ENCODE measurements around the gene TFAP2C. TPM values are rescaled to one million over a fixed set of nuclear protein-coding genes. Genes with fewer than 3 reads are reported as not detected.

TFAP2C gene
- total RNA-seq, 1 experiment from 2014 or later = 2.8 TPM

GRCh38 chr20:56630506-56631317 lies 1.6 kb downstream of the TFAP2C start:
- no peaks in the 10 kb centered on the region for H3K27me3 ChIP-seq (ENCODE audit: control insufficient read depth, insufficient read depth, low read length)
- intact Hi-C loops (cut with micrococcal nuclease; ENCODE audit: unreplicated experiment) (no loop called here), in situ Hi-C loops (cut with HindIII; ENCODE audit: low pct_unique_long_range_greater_than_20kb, low sequenced_read_pairs) (no loop called here)
- POLR2A ChIA-PET = no interaction called here
- no TSS peak for BruUV-seq (replicated peaks)
- H3K9me3 ChIP-seq (ENCODE audit: control insufficient read depth, insufficient read depth, low read depth, low read length) = no peaks in the 10 kb centered on the region
- CTCF ChIA-PET = interaction anchor here (0.9 kb wide), 1 partner anchor 343 kb away, joined by 3 read pairs; no protein-coding TSS in a partner anchor
- TF ChIP-seq TCF7L2 (IDR thresholded peaks at IDR 0.05; ENCODE audit: low read depth, low read length) (no peak), SIN3A (IDR thresholded peaks at IDR 0.05; ENCODE audit: borderline replicate concordance, insufficient read depth, low read depth, low read length) (no peak), CTCF (IDR thresholded peaks at IDR 0.05) (peak; percentile 67), POLR2AphosphoS5 (IDR thresholded peaks at IDR 0.05; ENCODE audit: low read depth, low read length) (no peak)
- TF ChIP-seq, protein P1, sequence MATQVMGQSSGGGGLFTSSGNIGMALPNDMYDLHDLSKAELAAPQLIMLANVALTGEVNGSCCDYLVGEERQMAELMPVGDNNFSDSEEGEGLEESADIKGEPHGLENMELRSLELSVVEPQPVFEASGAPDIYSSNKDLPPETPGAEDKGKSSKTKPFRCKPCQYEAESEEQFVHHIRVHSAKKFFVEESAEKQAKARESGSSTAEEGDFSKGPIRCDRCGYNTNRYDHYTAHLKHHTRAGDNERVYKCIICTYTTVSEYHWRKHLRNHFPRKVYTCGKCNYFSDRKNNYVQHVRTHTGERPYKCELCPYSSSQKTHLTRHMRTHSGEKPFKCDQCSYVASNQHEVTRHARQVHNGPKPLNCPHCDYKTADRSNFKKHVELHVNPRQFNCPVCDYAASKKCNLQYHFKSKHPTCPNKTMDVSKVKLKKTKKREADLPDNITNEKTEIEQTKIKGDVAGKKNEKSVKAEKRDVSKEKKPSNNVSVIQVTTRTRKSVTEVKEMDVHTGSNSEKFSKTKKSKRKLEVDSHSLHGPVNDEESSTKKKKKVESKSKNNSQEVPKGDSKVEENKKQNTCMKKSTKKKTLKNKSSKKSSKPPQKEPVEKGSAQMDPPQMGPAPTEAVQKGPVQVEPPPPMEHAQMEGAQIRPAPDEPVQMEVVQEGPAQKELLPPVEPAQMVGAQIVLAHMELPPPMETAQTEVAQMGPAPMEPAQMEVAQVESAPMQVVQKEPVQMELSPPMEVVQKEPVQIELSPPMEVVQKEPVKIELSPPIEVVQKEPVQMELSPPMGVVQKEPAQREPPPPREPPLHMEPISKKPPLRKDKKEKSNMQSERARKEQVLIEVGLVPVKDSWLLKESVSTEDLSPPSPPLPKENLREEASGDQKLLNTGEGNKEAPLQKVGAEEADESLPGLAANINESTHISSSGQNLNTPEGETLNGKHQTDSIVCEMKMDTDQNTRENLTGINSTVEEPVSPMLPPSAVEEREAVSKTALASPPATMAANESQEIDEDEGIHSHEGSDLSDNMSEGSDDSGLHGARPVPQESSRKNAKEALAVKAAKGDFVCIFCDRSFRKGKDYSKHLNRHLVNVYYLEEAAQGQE (IDR thresholded peaks at IDR 0.05; ENCODE audit: insufficient read depth in 1 of 2, low read depth in 2 of 2, low read length in 1 of 2) = no peak
- H3K4me1 ChIP-seq (ENCODE audit: control insufficient read depth, insufficient read depth, low read length) = 0 out of 2 replicates have a peak, but pooled peaks cover 10% of the 10 kb centered on the region
- peak overlapping the region; percentile 68 to 88 for H3K4me3 ChIP-seq (ENCODE audit: low read depth in 2 of 2, low read length in 2 of 2)
- no peak overlapping the region for H3K27ac ChIP-seq (ENCODE audit: low read length)
- ATAC-seq (0 out of 2 replicates have a peak, but pooled peaks have one; percentile 1), DNase-seq (ENCODE audit: low read depth, low spot score) (no peak)
- H3K36me3 ChIP-seq (ENCODE audit: control insufficient read depth, insufficient read depth, low read length) = peaks cover 5% of the 10 kb centered on the region; the same call in 1 of the 2 replicates

DNA sequence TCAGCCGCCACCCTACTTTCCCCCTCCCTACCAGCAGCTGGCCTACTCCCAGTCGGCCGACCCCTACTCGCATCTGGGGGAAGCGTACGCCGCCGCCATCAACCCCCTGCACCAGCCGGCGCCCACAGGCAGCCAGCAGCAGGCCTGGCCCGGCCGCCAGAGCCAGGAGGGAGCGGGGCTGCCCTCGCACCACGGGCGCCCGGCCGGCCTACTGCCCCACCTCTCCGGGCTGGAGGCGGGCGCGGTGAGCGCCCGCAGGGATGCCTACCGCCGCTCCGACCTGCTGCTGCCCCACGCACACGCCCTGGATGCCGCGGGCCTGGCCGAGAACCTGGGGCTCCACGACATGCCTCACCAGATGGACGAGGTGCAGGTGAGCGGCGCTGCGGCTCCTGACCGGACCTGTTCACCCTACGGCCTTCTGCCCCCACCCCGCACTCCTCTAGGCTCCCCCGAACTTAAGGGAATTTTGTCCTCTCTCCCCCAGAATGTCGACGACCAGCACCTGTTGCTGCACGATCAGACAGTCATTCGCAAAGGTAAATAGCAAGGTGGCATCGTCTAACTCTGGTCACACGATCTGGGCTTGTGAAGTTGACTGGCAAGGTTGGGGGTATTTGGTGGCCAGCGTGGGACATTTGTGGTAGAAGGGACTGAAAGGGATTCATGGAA lies 2.3 kb downstream of the TFAP2C start:
- in situ Hi-C loops (cut with HindIII; ENCODE audit: low pct_unique_long_range_greater_than_20kb, low sequenced_read_pairs) = no loop called here
- POLR2A ChIA-PET = interaction anchor here (0.6 kb wide), 1 partner anchor 63 kb away, joined by 5 read pairs; no protein-coding TSS in a partner anchor
- BruUV-seq (replicated peaks) = no TSS peak
- Histone ChIP-seq H3K4me1 (ENCODE audit: control insufficient read depth, insufficient read depth, low read length) (0 out of 2 replicates have a peak, but pooled peaks cover 10% of the 10 kb centered on the region), H3K4me3 (ENCODE audit: low read depth in 2 of 2, low read length in 2 of 2) (no peak overlapping the region), H3K36me3 (ENCODE audit: control insufficient read depth, insufficient read depth, low read length) (peaks cover 5% of the 10 kb centered on the region; the same call in 1 of the 2 replicates), H3K27ac (ENCODE audit: low read length) (no peak overlapping the region), H3K9me3 (ENCODE audit: control insufficient read depth, insufficient read depth, low read depth, low read length) (no peaks in the 10 kb centered on the region), H3K27me3 (ENCODE audit: control insufficient read depth, insufficient read depth, low read length) (no peaks in the 10 kb centered on the region)
- DNase-seq (ENCODE audit: low read depth, low spot score) = no peak
- CTCF ChIA-PET = no interaction called here
- ATAC-seq = no peak
- no peak for TF ChIP-seq SIN3A (IDR thresholded peaks at IDR 0.05; ENCODE audit: borderline replicate concordance, insufficient read depth, low read depth, low read length)
- TF ChIP-seq TCF7L2 (IDR thresholded peaks at IDR 0.05; ENCODE audit: low read depth, low read length) = no peak
- no peak for TF ChIP-seq CTCF (IDR thresholded peaks at IDR 0.05)
- TF ChIP-seq, protein P1 (IDR thresholded peaks at IDR 0.05; ENCODE audit: insufficient read depth in 1 of 2, low read depth in 2 of 2, low read length in 1 of 2) = no peak
- no peak for TF ChIP-seq POLR2AphosphoS5 (IDR thresholded peaks at IDR 0.05; ENCODE audit: low read depth, low read length)
- intact Hi-C loops (cut with micrococcal nuclease; ENCODE audit: unreplicated experiment) = no loop called here
